Astrocyte (in vitro differentiated cells and primary cell): Measurements from ENCODE around the gene OR2T2. TPM values are rescaled to one million over a fixed set of nuclear protein-coding genes. Genes with fewer than 3 reads are reported as not detected.
"Not testable (repeated sequence)": the region's sequence is repeated elsewhere in the genome, so short reads cannot be mapped to it uniquely, and the experiment has no call there.

Experiments
- DNase-seq: peaks from one replicate; pipeline ENCODE4 v3.0.0-alpha.2; 2010; ENCODE audit warnings: low read depth
- FAIRE-seq: peaks from 2 replicates; lab custom pipeline; 2011; peaks lifted over from hg19 to GRCh38; lab: Jason Lieb, UNC
- H2AFZ ChIP-seq: 2 replicates; pipeline ENCODE4 v1.6.0; 2012; ENCODE audit warnings: low read depth, low read length, inconsistent platforms
- H3K27ac ChIP-seq: 2 replicates; pipeline ENCODE4 v1.5.1; 2011; ENCODE audit warnings: low read depth, low read length, inconsistent platforms
- H3K27me3 ChIP-seq: 2 replicates; pipeline ENCODE4 v1.6.0; 2011; ENCODE audit warnings: low read length, inconsistent platforms; ENCODE audit not compliant: insufficient read depth
- H3K36me3 ChIP-seq: 2 replicates; pipeline ENCODE4 v1.5.1; 2011; ENCODE audit warnings: low read length, inconsistent platforms; ENCODE audit not compliant: insufficient read depth
- H3K4me1 ChIP-seq: 2 replicates; pipeline ENCODE4 v1.5.1; 2011; ENCODE audit warnings: low read length, inconsistent platforms; ENCODE audit not compliant: insufficient read depth
- H3K4me2 ChIP-seq: 2 replicates; pipeline ENCODE4 v1.6.0; 2012; ENCODE audit warnings: low read length, inconsistent platforms
- H3K4me3 ChIP-seq: 2 replicates; pipeline ENCODE4 v1.5.1; 2011; ENCODE audit warnings: low read depth, mild to moderate bottlenecking, low read length, inconsistent platforms; ENCODE audit not compliant: insufficient read depth
- H3K79me2 ChIP-seq: 2 replicates; pipeline ENCODE4 v1.6.0; 2012; ENCODE audit warnings: mild to moderate bottlenecking, low read length, inconsistent platforms; ENCODE audit not compliant: insufficient read depth
- H3K9ac ChIP-seq: 2 replicates; pipeline ENCODE4 v1.6.0; 2012; ENCODE audit warnings: mild to moderate bottlenecking, low read length, inconsistent platforms
- H3K9me3 ChIP-seq: 2 replicates; pipeline ENCODE4 v1.5.1; 2012; ENCODE audit warnings: low read depth, mild to moderate bottlenecking, low read length, inconsistent platforms; ENCODE audit not compliant: insufficient read depth
- H4K20me1 ChIP-seq: 2 replicates; pipeline ENCODE4 v1.6.0; 2012; ENCODE audit warnings: low read length, inconsistent platforms; ENCODE audit not compliant: insufficient read depth
- H3K27ac Mint-ChIP-seq: one replicate; pipeline ENCODE4 v1.8.0; 2021; ENCODE audit warnings: mild to moderate bottlenecking, mixed read lengths; ENCODE audit not compliant: unreplicated experiment
- H3K27me3 Mint-ChIP-seq: one replicate; pipeline ENCODE4 v1.8.0; 2021; ENCODE audit warnings: low read depth, mixed read lengths; ENCODE audit not compliant: unreplicated experiment
- H3K36me3 Mint-ChIP-seq: one replicate; pipeline ENCODE4 v1.8.0; 2021; ENCODE audit warnings: low read depth, mixed read lengths; ENCODE audit not compliant: unreplicated experiment
- H3K4me1 Mint-ChIP-seq: one replicate; pipeline ENCODE4 v1.8.0; 2021; ENCODE audit warnings: low read depth, mixed read lengths; ENCODE audit not compliant: unreplicated experiment
- H3K4me3 Mint-ChIP-seq: one replicate; pipeline ENCODE4 v1.8.0; 2021; ENCODE audit warnings: mild to moderate bottlenecking, moderate library complexity, mixed read lengths; ENCODE audit not compliant: unreplicated experiment
- H3K9me3 Mint-ChIP-seq: one replicate; pipeline ENCODE4 v1.8.0; 2021; ENCODE audit warnings: mild to moderate bottlenecking, mixed read lengths; ENCODE audit not compliant: unreplicated experiment
- EZH2 ChIP-seq: IDR thresholded peaks from 2 replicates; pipeline ENCODE4 v1.6.1; 2012; ENCODE audit warnings: mild to moderate bottlenecking, low read length, inconsistent platforms; ENCODE audit not compliant: insufficient read depth
- total RNA-seq: library from RNA; stranded (reverse); gene quantifications from 2 replicates; pipeline ENCODE4 v1.2.1, GENCODE V29; 2021
- TF ChIP-seq, protein P1 (sequence below): IDR thresholded peaks from 2 replicates; pipeline ENCODE4 v1.5.1; 2011; ENCODE audit warnings: low read depth, mild to moderate bottlenecking, inconsistent platforms, low read length, moderate library complexity; ENCODE audit not compliant: insufficient read depth

OR2T2 gene
- total RNA-seq, 1 donor from 2014 or later: not detected

DNA sequence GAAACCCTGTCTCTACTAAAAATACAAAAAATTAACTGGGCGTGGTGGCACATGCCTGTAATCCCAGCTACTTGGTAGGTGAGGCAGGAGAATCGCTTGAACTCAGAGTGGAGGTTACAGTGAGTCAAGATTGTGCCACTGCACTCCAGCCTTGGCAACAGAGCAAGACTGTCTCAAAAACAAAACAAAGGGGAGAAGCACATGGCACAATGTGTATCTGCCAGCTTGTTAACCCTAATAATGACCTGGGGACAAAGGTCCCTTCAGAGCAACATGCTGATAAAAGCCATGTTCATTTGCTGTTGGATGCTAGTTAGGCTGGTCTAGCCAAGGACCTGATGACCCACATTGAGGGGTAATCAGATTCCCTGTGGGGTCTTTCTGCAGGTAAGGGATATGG, 11.2 kb downstream of the OR2T2 start:
- H3K27ac ChIP-seq, H3K9me3 Mint-ChIP-seq, H3K4me1 ChIP-seq, H3K27ac Mint-ChIP-seq, H3K36me3 Mint-ChIP-seq, H2AFZ ChIP-seq, H3K79me2 ChIP-seq, H3K27me3 Mint-ChIP-seq, H3K27me3 ChIP-seq, H3K4me3 Mint-ChIP-seq, H3K9ac ChIP-seq, H3K4me2 ChIP-seq, H3K4me3 ChIP-seq, H3K4me1 Mint-ChIP-seq, H4K20me1 ChIP-seq, H3K9me3 ChIP-seq, FAIRE-seq, H3K36me3 ChIP-seq, DNase-seq: not testable (repeated sequence)

DNA sequence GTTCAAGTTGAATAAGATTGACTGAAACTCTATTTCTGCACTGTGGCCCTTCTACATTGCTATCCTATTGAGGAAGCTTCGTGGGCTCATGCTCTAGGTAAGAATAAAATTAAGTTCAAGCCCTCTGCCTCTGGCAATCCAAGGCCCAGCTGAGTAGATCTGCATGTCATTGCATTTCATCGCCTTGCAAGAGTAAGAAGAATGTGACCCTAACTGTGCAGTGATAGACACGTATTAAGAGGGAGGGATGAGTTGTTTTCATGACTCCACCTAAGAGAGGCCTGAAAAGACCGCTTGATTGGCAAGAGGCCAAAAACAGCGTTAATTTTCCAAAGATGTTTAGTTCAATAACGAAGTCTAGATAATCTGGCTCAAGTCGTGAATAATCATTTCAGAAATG, 13.7 kb downstream of the OR2T2 start:
- H3K9me3 Mint-ChIP-seq, DNase-seq, H3K36me3 ChIP-seq, H3K4me3 Mint-ChIP-seq, FAIRE-seq, H3K4me3 ChIP-seq, H3K27me3 ChIP-seq, H3K27me3 Mint-ChIP-seq, H3K4me1 Mint-ChIP-seq, H3K4me1 ChIP-seq, H3K27ac ChIP-seq, H3K36me3 Mint-ChIP-seq, H4K20me1 ChIP-seq, H3K9me3 ChIP-seq, H3K27ac Mint-ChIP-seq, H3K4me2 ChIP-seq, H3K9ac ChIP-seq, H3K79me2 ChIP-seq, H2AFZ ChIP-seq: not testable (repeated sequence)

DNA sequence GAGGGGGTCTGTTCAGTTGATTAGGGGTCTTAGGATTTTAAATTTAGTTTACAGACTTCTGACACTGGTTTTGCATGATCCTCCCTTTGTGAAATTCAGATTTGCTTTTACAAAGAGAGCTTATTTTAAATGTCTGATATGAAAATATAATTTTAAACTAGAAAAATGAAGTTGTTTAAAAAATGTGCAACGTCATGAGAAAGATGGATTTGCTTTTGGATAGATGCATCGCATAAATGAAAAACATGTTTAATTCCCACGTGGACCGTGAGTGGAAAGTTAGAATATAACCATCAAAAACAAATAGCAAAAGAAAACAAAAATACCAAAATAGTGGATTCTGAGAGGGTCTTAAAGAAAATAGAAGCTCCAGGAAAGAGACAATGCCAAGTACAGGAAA, 25.7 kb downstream of the OR2T2 start:
- Mint-ChIP-seq H3K9me3 (peaks cover 7% of the 10 kb centered on the region), H3K27me3 (no peaks in the 10 kb centered on the region), H3K4me1 (no peaks in the 10 kb centered on the region), H3K4me3 (no peak overlapping the region), H3K27ac (no peak overlapping the region), H3K36me3 (no peaks in the 10 kb centered on the region)
- Histone ChIP-seq H2AFZ (no peak overlapping the region), H3K4me1 (no peaks in the 10 kb centered on the region), H3K4me3 (no peak overlapping the region), H3K27ac (no peak overlapping the region), H3K9me3 (no peaks in the 10 kb centered on the region), H3K4me2 (no peak overlapping the region), H3K27me3 (no peaks in the 10 kb centered on the region), H4K20me1 (no peaks in the 10 kb centered on the region), H3K36me3 (no peaks in the 10 kb centered on the region), H3K79me2 (no peaks in the 10 kb centered on the region), H3K9ac (no peak overlapping the region)
- FAIRE-seq: no peak
- DNase-seq: no peak
- TF ChIP-seq EZH2: no peak
- TF ChIP-seq, protein P1, sequence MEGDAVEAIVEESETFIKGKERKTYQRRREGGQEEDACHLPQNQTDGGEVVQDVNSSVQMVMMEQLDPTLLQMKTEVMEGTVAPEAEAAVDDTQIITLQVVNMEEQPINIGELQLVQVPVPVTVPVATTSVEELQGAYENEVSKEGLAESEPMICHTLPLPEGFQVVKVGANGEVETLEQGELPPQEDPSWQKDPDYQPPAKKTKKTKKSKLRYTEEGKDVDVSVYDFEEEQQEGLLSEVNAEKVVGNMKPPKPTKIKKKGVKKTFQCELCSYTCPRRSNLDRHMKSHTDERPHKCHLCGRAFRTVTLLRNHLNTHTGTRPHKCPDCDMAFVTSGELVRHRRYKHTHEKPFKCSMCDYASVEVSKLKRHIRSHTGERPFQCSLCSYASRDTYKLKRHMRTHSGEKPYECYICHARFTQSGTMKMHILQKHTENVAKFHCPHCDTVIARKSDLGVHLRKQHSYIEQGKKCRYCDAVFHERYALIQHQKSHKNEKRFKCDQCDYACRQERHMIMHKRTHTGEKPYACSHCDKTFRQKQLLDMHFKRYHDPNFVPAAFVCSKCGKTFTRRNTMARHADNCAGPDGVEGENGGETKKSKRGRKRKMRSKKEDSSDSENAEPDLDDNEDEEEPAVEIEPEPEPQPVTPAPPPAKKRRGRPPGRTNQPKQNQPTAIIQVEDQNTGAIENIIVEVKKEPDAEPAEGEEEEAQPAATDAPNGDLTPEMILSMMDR: no peak

GRCh38 chr1:248472111-248472510, 26.7 kb downstream of the OR2T2 start:
- not testable (repeated sequence) for H3K4me3 ChIP-seq, FAIRE-seq, H2AFZ ChIP-seq, H3K27ac Mint-ChIP-seq, H3K4me1 Mint-ChIP-seq, H3K9ac ChIP-seq, H3K9me3 Mint-ChIP-seq, H3K79me2 ChIP-seq, H3K36me3 ChIP-seq, H3K27me3 Mint-ChIP-seq, H3K27ac ChIP-seq, H3K4me2 ChIP-seq, H3K36me3 Mint-ChIP-seq, DNase-seq, H4K20me1 ChIP-seq, H3K4me1 ChIP-seq, H3K9me3 ChIP-seq, H3K27me3 ChIP-seq, H3K4me3 Mint-ChIP-seq

DNA sequence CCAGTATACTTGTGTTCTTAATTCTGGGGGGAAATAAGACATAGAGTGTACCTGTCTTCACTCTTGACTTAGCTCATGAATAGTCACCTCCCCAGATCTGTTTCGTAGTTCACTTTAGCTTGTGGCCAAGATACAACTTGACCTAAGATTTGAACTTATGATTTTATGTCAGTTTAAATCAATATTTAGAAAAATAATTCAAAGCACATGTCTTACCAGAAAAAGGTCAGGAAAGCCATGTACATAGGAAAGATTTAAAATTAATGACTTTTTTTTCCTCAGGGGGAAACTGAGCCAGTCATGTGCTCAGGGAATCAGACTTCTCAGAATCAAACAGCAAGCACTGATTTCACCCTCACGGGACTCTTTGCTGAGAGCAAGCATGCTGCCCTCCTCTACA, 27.6 kb downstream of the OR2T2 start, which contains the start of gene OR2T3:
Gene OR2T3, plus strand, starts transcription at position 301 of the 400 bp plus-strand sequence. Its CDS starts 0 bp downstream, at position 301.
- not testable (repeated sequence) for H3K4me1 ChIP-seq, H3K27me3 Mint-ChIP-seq, H3K4me3 ChIP-seq, H3K27me3 ChIP-seq, H3K9me3 Mint-ChIP-seq, H3K36me3 Mint-ChIP-seq, DNase-seq, FAIRE-seq, H3K27ac Mint-ChIP-seq, H3K4me1 Mint-ChIP-seq, H3K9me3 ChIP-seq, H3K4me2 ChIP-seq, H3K9ac ChIP-seq, H3K36me3 ChIP-seq, H4K20me1 ChIP-seq, H3K27ac ChIP-seq, H3K4me3 Mint-ChIP-seq, H2AFZ ChIP-seq, H3K79me2 ChIP-seq
